Measurements from ENCODE around the gene SMYD2.

DNA sequence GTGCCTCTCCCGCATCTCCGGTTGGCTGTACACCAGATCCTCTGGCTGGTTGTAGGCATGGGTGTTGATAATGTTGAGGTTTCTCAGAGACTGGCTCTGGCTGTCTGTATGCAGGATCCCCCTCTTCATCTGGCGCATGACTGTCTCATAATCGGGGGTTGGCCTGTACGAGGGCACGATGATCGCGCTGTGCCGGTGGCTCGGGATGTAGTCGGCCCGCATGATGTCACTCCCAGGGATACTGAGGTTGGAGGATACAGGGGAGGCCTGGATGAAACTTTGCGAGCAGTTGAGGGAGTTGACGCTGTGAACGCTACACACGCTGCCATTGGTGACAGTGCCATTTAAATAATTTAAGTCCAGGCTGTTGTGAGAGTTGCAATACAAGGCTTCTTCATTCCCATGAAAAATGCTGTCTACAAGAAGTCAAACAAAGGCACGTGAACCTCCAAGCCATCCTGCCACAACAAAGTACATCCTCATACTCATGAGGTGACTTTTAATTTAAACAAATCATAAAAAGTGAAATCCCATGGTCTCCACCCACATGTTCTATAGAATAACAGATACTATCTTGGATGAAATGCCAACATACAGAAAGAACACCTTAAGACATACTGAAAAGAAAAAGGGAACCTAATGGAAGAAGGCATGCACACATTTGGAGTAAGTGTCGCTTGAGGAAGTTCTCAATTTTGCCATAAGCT, 103.6 kb downstream of the SMYD2 start:
- TF ChIP-seq CTCF (IDR thresholded peaks at IDR 0.05; ENCODE audit: borderline replicate concordance, extremely low read depth, low read length, poor library complexity, severe bottlenecking) (no peak), EZH2 (IDR thresholded peaks at IDR 0.05; ENCODE audit: borderline replicate concordance, low read depth, low read length, severe bottlenecking) (no peak)

Data from DND-41 (cell line).